ENCODE data around the gene CEP85L.

CEP85L gene

GRCh38 chr6:118630067-118630466 lies 21.3 kb downstream of the CEP85L start:
- in situ Hi-C loops (cut with HindIII; ENCODE audit: low pct_unique_long_range_greater_than_20kb, low sequenced_read_pairs) = no loop called here

GRCh38 chr6:118627724-118628123 lies 23.7 kb downstream of the CEP85L start:
- in situ Hi-C loops (cut with HindIII; ENCODE audit: low pct_unique_long_range_greater_than_20kb, low sequenced_read_pairs) = no loop called here
- no peak for DNase-seq (ENCODE audit: low read depth in 1 of 2, low spot score in 1 of 2)
- no peak for TF ChIP-seq JUND (IDR thresholded peaks at IDR 0.05; ENCODE audit: low read depth)

More at GRCh38 chr6:118630067-118630466, 21.3 kb downstream of the CEP85L start:
- DNase-seq (ENCODE audit: low read depth in 1 of 2, low spot score in 1 of 2) = no peak
- no peak for TF ChIP-seq JUND (IDR thresholded peaks at IDR 0.05; ENCODE audit: low read depth)

- in situ Hi-C loops (cut with HindIII; ENCODE audit: low pct_unique_long_range_greater_than_20kb, low sequenced_read_pairs) = no loop called here
- no peak for DNase-seq (ENCODE audit: low read depth in 1 of 2, low spot score in 1 of 2)
Observed at GRCh38 chr6:118625833-118626232, 25.6 kb downstream of the CEP85L start.

DNA sequence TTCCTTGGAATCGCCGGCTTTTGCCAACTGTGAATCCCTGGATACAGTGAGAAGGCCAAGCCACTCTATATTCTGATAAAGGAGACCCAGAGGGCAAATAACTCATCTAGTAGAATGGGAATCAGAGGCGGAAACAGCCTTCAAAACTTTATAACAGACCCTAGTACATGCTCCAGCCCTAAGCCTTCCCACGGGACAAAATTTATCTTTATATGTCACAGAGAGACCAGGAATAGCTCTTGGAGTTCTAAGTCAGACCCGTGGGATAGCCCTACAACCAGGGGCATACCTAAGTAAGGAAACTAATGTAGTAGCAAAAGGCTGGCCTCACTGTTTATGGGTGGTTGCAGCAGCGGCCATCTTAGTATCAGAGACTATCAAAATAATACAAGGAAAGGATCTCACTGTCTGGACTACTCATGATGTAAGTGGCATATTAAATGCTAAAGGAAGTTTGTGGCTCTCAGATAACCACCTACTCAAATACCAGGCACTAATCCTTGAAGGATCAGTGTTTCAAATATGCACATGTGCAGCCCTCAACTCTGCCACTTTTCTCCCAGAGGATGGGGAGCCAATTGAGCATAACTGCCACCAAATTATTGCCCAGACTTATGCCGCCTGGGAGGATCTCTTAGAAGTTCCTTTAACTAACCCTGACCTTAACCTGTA lies 29.5 kb downstream of the CEP85L start:
- in situ Hi-C loops (cut with HindIII; ENCODE audit: low pct_unique_long_range_greater_than_20kb, low sequenced_read_pairs) = no loop called here
- DNase-seq (ENCODE audit: low read depth in 1 of 2, low spot score in 1 of 2) = no peak
- TF ChIP-seq JUND (IDR thresholded peaks at IDR 0.05; ENCODE audit: low read depth) = no peak

More at GRCh38 chr6:118625833-118626232, 25.6 kb downstream of the CEP85L start:
- TF ChIP-seq JUND (IDR thresholded peaks at IDR 0.05; ENCODE audit: low read depth) = no peak

DNA sequence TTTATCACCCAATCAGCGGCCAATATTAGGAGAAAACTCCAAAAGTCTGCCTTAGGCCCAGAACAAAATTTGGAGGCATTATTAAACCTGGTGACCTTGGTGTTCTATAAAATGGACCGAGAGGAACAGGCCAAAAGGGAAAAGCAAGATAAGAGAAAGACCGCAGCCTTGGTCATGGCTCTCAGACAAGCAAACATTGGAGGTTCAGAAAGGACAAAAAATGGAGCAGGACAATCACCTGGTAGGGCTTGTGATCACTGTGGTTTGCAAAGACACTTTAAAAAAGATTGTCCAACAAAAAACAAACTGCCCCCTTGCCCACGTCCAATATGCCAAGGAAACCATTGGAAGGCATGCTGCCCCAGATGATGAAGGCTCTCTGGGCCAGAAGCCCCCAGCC lies 31.2 kb downstream of the CEP85L start:
- DNase-seq (ENCODE audit: low read depth in 1 of 2, low spot score in 1 of 2) = no peak
- in situ Hi-C loops (cut with HindIII; ENCODE audit: low pct_unique_long_range_greater_than_20kb, low sequenced_read_pairs) = no loop called here

GRCh38 chr6:118618676-118619377 lies 32.6 kb downstream of the CEP85L start:
- peak; percentile 6 to 54 for DNase-seq (ENCODE audit: low read depth in 1 of 2, low spot score in 1 of 2)
- TF ChIP-seq JUND (IDR thresholded peaks at IDR 0.05; ENCODE audit: low read depth) = no peak
- in situ Hi-C loops (cut with HindIII; ENCODE audit: low pct_unique_long_range_greater_than_20kb, low sequenced_read_pairs) = no loop called here

More for the DNA sequence above, 31.2 kb downstream of the CEP85L start:
- no peak for TF ChIP-seq JUND (IDR thresholded peaks at IDR 0.05; ENCODE audit: low read depth)

DNA sequence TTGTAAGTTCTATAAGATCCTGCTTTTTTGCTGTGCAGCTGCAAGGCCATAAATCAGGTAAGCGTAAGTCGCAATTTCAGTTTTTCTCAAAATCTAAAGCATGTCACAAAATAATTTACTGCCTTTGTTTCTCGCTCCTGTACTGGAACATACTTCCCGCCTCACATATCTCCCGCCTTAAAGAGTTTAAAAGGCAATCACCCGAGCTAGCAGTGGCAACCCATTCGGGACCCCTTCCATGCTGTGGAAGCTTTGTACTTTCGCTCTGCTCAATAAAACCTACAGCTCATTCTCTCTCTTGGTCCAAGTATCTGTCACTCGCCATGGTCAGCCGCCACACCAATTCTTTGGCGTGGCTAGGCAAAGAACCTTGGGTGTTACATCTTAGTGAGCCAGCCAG lies 34.0 kb downstream of the CEP85L start:
- DNase-seq (ENCODE audit: low read depth in 1 of 2, low spot score in 1 of 2) = no peak
- in situ Hi-C loops (cut with HindIII; ENCODE audit: low pct_unique_long_range_greater_than_20kb, low sequenced_read_pairs) = no loop called here
- no peak for TF ChIP-seq JUND (IDR thresholded peaks at IDR 0.05; ENCODE audit: low read depth)

DNA sequence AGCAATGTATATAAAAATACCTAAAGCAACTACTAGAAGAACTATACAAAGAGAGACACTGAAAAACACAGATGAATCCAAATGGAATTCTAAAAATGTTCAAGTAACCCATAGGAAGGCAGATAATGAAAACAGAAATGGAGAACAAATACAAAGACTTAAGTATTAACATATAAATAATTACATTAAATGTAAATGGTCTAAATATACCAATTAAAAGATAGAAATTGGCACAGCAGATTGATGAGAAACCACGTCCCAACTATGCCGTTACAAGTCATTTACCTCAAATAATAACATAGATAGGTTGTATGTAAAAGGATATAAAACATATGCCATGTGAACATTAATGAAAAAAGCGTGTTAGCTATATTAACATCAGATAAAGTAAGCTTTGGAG lies 40.1 kb downstream of the CEP85L start:
- TF ChIP-seq JUND (IDR thresholded peaks at IDR 0.05; ENCODE audit: low read depth) = no peak
- DNase-seq (ENCODE audit: low read depth in 1 of 2, low spot score in 1 of 2) = no peak
- in situ Hi-C loops (cut with HindIII; ENCODE audit: low pct_unique_long_range_greater_than_20kb, low sequenced_read_pairs) = no loop called here

GRCh38 chr6:118606858-118607257 lies 44.5 kb downstream of the CEP85L start:
- in situ Hi-C loops (cut with HindIII; ENCODE audit: low pct_unique_long_range_greater_than_20kb, low sequenced_read_pairs) = no loop called here

GRCh38 chr6:118606268-118606667 lies 45.1 kb downstream of the CEP85L start:
- DNase-seq (ENCODE audit: low read depth in 1 of 2, low spot score in 1 of 2) = no peak
- TF ChIP-seq JUND (IDR thresholded peaks at IDR 0.05; ENCODE audit: low read depth) = no peak
- in situ Hi-C loops (cut with HindIII; ENCODE audit: low pct_unique_long_range_greater_than_20kb, low sequenced_read_pairs) = no loop called here

More at GRCh38 chr6:118606858-118607257, 44.5 kb downstream of the CEP85L start:
- no peak for TF ChIP-seq JUND (IDR thresholded peaks at IDR 0.05; ENCODE audit: low read depth)
- DNase-seq (ENCODE audit: low read depth in 1 of 2, low spot score in 1 of 2) = no peak

DNA sequence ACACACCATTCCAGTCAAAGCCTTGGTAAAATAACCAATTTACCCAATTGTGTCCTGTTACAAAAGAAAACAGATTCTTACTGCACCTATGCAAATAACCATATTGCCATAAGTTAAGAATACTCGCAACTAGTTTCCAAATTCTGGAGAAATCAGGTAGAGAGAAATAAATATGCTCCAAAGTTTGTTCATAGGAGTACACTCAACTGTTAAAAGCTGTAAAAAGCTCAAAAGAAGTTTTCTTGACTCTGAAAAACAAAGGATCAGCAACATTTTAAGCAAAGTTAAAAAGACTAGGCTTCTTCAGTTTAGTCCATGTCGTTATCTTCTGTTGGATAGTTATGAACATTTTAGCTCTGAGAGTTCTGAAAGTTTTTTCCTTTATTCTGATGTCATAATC lies 48.0 kb downstream of the CEP85L start:
- in situ Hi-C loops (cut with HindIII; ENCODE audit: low pct_unique_long_range_greater_than_20kb, low sequenced_read_pairs) = no loop called here
- TF ChIP-seq JUND (IDR thresholded peaks at IDR 0.05; ENCODE audit: low read depth) = no peak
- DNase-seq (ENCODE audit: low read depth in 1 of 2, low spot score in 1 of 2) = no peak

DNA sequence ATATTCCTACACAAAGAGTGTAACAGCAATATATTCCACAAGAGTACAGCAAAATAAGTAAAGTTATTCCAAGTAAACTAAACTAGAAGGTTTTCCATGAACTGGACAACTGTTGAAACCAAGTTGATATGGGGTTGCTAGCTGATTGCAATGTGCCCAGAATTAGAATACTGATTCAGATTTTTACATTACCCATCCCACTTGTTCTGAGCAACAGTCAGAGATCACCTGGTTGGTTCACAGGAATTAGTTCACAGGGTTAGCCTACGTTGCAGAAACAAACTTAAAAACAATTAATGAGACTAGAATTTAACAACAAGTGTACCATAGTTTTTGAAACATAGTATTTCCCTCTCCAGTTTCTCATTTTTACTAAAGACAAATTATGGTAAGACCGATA lies 49.1 kb downstream of the CEP85L start:
- no peak for TF ChIP-seq JUND (IDR thresholded peaks at IDR 0.05; ENCODE audit: low read depth)
- in situ Hi-C loops (cut with HindIII; ENCODE audit: low pct_unique_long_range_greater_than_20kb, low sequenced_read_pairs) = no loop called here
- DNase-seq (ENCODE audit: low read depth in 1 of 2, low spot score in 1 of 2) = no peak

- TF ChIP-seq JUND (IDR thresholded peaks at IDR 0.05; ENCODE audit: low read depth) = no peak
- DNase-seq (ENCODE audit: low read depth in 1 of 2, low spot score in 1 of 2) = no peak
- in situ Hi-C loops (cut with HindIII; ENCODE audit: low pct_unique_long_range_greater_than_20kb, low sequenced_read_pairs) = no loop called here
Observed at GRCh38 chr6:118598324-118598723, 53.1 kb downstream of the CEP85L start.
